Stimulated activated CD4-positive, alpha-beta T cell treated with anti-CD3 and anti-CD28 coated beads, Interleukin-12 subunit alpha, Interleukin-12 subunit beta, amount 100 ng/mL, for 48 hours (primary cell): Measurements from ENCODE around the gene LFNG.
A peak's percentile ranks its signal among the peaks of the same experiment; 100 is the strongest.
"Not testable (repeated sequence)": the region's sequence is repeated elsewhere in the genome, so short reads cannot be mapped to it uniquely, and the experiment has no call there.

Experiments
- DNase-seq, 3 donors: peaks; one replicate each; pipeline ENCODE4 v3.0.0-alpha.2; 2020; ENCODE audit warnings: low read depth in 2 of 3, low spot score in 1 of 3

LFNG gene

DNA sequence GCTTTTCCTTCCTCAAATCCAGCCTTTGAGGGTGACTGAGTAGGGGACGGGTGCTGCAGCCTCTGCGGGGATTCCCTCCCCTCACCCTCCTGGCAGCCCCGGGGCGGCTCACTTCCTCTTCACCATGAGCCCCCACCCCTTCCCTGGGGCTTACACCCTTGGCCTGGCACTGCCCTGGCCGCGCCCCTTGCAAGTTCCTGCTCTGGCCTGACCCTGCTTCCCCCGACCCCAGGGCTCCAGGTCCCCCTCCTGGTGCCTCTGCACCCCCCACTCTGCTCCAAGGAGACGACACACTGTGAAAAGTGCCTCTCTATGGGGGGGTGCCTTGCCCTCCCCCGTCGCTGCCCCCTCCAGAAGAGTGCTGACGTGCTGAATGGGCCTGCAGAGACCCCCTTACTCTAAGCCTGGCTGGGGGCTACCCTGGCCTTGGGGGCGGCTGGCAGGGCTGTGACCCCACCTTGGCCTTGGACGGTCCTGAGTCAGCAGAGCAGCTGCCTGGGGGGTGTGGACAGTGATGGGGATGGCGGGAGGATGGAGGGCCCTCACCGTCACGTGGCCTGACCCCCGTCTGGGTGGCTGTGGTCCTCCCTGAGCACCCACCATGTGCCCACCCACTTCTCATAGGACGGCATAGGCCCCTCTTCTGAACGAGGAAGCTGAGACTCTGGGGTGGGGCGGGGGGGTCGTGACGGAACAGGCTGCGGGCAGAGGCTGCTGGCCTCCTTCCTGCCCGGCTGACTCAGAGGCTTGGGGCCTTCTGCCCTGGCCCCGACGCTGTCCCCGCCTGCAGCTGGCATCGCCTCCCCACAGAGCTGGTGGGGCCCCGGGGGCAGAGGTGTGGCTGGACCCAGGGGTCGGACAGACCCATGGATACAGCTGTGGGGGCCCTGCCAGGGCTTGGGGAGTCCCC lies 9.8 kb downstream of the LFNG start:
- DNase-seq: no peak

DNA sequence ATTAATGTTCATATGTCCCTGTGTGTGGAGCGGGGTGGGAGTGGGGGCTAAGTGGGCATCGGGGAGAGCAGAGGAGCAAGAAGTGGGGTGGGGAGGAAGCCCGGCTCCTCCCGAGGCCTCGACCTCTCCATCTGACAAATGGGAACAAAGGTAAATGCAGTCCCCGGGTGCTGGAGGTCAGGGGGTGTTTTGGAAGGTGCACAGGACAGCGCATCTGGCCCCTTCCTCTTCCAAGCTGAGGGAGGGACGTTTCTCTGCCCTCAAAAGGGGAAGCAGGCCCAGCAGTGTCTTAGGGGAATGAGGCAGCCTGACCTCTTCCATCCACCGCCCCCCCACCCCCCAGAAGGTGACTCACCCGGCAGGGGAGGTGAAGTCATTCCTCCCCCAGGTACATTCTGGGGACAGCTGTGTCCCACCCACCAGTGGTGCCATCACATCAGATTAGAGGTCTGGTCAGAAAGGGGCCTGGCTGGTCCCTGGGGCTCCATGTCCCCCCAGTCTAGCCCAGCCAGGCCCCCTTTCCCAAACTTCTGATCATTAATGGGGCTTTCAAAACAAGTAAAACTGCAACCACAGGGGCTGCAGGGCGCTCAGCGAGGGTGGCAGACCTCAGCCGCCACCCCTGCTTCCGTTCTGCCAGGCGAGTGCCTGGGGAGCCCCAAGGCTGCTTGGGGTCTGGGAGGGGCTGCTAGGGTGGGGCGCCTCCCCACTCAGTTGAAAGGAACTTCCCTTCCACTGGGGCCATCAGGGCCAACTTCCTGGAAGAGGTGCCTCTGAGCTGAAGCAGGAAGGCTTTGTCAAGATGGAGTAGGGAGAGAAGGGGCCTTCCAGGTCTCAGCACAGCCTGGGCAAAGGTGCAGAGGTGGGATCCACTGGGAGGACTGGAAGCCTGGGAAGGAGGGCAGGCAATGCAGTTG lies 10.8 kb downstream of the LFNG start:
- DNase-seq: peak in 2 of 3 donors; percentile 49 to 54

DNA sequence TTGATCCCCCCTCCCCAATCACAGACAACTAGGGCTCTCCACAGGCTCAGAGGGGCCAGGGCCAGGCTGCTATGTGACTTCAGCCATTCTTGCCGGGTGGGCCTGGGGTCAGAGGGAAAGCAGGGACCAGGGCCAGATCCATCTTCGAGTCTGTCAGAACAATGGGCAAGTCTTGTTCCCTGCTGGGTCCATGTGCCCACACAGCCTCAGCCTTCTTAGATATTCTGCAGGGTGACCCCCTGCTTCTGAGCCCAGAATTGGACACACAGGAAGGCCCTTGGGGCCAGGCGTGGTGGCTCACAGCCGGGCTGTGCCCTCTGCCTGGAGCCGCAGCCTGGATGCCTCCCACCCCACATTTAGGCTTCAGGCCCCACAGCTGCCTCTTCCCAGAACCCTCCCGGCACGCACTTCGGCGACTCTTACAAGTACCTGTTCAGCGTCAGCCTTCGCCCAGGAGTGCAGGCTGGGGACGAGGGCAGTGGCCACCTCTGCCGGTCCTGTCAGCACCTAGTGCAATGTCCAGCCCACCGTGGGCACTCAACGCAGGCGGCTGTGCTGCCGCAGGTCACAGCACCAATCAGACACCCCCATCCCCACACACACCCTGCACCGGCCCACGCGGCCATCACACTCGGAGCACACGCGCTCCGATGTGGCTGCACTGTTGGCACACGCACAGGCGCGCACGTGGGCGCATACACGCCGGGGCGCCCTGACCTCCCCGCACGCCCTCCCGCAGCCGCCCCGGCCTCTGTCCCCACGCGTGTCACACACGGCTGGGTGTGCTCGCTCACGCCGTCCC lies 11.6 kb downstream of the LFNG start:
- not testable (repeated sequence) for DNase-seq

DNA sequence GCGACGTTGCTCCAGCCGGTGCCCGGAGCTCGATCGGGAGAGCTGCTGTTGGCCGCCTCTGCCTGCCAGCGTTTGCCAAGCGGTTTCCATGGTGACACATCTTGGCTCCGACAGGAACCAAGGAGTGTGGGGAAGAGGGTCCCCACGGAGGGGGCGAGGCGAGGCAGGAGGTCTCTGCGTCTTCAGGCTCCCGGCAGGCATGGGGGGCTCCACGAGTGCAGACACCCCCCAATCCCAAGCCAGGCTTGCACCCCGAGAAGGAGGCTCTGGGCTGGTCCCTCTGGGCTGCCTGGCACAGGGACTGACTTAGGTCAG lies 12.2 kb downstream of the LFNG start:
- DNase-seq: not testable (repeated sequence)

DNA sequence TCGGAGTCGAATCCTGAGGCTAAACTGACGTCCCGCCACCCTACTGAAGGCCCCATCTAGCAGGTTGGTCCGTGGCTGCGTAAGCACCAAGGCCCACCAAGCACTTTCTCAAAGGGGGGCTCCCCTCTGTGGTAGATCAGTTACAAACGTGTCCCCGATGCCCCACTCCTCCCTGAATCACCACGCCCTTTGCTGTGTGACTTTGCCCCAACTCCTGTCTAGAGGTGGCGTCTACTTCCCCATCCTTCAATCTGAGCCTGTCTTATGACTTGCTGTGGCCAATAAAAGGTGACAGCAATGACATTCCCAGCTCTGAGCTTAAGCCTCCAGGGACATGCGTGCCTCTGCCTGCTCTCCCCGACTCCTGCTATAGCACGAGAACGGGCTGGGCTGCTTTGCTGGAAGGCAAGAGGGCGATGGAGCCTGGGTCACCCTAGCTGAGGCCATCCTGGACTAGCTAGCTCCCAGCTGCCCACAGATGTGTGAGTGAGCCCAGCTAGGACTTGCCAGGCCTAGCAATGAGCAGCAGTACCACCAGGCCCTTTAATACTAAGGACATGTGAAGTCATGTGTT lies 12.7 kb downstream of the LFNG start:
- not testable (repeated sequence) for DNase-seq

DNA sequence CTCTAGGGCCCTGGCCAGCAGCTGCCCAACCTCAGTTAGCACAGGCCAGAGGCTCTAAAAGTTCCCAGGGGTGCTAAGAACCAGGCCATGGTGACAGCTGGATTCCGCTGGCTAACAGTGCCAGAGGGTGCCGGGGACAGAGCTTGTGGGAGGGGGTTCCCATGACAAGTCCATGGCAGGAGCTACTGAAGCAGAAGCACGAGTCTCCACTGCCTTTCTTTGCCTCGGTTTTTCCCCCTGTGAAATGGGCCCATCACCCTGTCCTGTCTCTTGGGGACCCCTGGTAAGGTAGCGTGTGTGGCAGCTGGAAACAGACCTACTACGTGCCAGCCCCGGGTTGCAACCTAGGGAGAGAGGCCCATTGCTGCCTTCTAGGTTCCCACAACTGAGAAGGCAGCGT lies 13.2 kb downstream of the LFNG start:
- not testable (repeated sequence) for DNase-seq

DNA sequence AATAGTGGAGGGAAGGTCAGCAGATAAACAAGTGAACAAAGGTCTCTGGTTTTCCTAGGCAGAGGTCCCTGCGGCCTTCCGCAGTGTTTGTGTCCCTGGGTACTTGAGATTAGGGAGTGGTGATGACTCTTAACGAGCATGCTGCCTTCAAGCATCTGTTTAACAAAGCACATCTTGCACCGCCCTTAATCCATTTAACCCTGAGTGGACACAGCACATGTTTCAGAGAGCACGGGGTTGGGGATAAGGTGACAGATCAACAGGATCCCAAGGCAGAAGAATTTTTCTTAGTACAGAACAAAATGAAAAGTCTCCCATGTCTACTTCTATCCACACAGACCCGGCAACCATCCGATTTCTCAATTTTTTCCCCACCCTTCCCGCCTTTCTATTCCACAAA lies 14.0 kb downstream of the LFNG start:
- not testable (repeated sequence) for DNase-seq

DNA sequence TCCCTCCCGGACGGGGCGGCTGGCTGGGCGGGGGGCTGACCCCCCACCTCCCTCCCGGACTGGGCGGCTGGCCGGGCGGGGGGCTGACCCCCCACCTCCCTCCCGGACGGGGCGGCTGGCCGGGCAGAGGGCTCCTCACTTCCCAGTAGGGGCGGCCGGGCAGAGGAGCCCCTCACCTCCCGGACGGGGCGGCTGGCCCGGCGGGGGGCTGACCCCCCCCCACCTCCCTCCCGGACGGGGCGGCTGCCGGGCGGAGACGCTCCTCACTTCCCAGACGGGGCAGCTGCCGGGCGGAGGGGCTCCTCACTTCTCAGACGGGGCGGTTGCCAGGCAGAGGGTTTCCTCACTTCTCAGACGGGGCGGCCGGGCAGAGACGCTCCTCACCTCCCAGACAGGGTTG lies 14.6 kb downstream of the LFNG start:
- DNase-seq: not testable (repeated sequence)

DNA sequence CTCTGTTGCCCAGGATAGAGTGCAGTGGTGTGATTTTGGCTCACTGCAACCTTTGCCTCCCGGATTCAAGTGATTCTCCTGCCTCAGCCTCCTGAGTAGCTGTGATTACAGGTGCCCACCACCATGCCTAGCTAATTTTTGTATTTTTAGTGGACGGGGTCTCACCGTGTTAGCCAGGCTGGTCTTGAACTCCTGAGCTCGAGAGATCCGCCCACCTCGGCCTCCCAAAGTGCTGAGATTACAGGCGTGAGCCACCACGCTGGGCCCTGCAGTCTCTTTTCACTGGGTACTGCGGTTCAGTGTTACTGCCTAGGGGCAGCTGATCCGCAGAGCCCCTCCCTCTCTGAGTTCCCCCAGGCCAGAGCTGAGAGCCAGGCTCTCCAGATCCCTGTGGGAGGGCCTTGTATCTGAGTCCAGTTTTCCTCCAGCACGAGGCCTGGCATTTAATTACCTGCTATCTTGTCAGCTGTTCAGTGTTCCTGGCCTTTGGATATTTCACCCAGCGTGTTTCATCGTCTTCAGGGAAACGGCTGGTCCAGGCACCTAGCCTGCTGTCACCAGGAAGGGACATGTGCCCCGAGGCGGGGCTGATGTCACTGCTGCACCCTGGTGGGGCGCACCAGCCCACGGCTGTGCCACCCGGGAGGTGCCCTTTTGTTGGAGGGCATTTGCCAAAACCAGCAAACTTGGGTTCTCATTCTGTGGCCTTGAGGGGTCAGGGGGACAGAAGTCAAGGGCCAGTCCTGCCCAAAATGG lies 16.5 kb downstream of the LFNG start:
- DNase-seq: not testable (repeated sequence)

DNA sequence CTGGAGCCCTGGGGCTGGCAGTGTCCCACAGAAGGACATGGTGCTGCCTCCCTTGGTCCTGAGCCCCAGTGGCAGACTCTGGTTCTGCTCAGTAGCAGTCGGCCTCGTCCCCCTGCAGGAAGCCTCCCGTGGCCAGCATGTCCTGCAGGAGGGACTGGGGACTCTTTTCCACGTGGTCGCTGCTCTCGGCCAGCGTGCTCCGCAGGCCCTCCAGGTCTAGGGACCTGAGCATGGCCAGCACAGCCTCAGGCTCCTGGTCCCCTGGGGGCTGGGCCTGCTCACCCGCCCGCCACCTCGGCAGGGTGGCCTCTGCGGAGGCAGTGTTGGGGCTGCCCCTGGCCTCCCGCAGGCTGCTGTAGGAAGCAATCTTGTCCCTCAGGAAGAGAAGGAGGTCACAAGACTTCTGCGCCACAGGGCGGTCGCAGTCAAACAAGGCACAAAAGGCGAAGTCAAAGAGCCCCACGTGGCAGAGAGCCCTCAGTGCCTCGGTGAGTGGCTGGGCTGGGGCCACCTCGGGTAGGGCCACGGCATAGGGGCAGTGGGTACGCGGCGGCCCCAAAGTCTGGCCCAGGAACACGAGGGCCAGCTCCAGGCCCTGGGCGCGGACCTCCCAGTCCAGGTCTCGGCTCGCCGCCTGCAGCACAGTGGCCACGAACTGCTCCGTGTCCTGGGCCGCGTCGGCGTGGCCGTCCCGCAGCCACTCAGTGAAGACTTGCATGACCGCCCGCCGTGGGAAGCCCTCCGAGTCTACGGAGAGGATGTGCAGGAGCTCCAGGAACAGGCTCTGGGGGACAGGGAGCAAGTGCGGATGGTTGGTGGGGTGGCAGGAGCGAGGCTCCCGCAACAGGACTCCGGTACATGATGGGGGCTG lies 18.6 kb downstream of the LFNG start:
- no peak for DNase-seq

DNA sequence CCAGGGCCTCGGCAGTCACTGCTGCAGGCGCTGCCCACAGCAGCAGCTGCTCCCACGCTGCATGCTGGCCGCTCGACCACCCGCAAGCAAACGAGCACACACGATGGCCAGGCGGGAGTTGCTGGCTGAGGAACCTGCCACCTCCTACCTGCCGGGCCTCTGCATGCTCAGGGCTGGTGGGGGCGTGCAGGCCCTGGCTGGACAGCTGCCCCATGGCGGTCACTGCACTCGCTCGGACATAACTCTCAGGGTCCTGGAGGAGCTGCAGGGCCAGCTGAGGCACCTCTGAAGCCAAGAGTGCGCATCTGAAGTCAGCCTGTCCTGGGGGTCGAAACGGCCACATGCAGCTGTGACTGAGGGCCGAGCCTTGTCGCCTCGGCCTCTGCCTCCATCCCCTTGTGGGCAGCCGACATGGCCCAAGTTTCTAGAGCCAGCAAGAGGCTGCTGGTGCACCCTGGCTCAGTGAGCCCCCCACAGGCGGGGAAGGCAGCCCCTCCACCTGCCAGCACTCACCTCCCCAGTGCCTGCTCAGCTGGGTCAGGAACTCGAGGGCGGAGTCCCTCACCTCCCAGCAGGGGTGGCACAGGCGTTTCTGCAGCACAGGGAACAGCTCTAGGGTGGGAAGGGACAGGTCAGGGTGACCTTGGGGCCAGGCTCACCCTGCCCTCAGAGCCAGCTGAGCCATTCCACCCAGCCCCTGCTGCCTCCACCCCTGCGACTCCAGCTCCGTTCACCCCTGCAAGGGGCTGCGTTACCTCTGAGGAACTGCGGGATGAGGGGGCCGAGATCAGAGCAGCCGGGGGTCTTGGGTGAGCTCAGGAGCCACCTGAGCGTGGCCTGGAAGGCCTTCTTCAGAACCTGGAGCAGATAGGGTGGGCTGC lies 19.7 kb downstream of the LFNG start:
- no peak for DNase-seq

DNA sequence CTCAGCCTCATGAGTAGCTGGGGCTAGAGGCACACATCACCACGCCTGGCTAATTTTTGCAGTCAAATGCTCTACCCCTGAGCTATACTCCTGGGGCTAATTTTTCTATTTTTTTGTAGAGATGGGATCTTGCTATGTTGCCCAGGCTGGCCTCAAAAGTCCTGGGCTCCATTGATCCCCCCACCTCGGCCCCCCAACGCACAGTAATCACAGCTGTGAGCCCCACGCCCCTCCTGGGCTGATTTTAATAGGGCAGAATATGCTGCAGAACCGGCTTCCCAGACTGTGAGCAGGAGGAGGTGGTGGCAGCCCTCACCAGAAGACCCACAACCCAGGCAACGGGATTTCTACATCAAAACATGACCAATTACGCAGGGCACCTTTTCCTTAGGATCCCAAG lies 20.6 kb downstream of the LFNG start:
- no peak for DNase-seq

DNA sequence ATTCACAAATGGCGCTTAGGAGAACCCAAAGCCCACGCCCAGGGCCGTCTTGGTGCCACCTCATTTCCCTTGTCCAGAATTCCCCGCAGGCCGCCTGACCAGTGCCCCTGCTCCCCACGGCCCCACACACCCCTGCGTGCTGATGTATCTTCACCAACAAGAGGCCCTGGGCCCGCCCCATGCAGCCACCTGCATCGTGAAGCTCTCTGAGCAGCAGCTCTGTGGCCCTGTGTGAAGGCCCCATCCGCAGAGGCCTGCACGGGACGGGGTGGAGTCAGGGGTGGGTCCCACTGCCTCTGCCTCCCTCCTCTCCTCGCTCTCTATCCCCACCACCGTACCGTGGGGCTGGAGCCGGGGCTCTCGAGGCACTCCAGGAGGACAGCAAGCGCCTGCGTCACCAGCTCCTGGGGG lies 21.1 kb downstream of the LFNG start:
- DNase-seq: no peak

DNA sequence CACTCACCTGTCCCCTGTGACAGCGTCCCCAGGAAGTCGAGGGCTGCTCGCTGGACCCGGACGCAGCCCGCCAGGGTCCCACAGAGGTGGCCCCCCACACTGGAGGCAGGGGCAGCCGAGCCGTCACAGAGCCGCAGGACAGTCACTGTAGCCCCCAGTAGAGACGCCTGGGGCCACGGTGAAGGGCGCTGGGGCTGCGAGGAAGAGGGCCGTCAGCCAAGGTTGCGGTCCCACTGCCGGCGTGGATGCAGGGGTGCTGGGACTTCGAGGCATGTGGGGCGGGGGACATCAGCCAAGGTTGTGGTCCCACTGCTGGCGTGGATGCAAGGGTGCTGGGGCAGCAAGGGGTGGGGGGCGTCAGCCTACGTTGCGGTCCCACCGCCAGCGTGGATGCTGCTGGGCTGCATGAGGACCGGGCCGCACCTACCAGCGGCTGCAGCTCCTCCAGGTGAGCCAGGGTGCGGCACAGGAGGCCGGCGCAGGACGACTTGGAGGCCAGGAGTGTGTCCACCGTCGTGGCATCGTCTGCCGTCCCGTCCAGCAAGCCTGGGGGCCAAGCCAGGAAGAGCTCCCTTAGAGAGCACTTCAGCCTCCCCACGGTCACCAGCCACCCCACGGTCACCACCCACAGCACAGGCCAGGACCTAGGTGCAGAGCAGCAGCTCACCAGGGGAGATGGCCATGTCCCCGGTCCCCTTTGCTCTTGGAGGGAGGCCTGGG lies 21.9 kb downstream of the LFNG start:
- no peak for DNase-seq

DNA sequence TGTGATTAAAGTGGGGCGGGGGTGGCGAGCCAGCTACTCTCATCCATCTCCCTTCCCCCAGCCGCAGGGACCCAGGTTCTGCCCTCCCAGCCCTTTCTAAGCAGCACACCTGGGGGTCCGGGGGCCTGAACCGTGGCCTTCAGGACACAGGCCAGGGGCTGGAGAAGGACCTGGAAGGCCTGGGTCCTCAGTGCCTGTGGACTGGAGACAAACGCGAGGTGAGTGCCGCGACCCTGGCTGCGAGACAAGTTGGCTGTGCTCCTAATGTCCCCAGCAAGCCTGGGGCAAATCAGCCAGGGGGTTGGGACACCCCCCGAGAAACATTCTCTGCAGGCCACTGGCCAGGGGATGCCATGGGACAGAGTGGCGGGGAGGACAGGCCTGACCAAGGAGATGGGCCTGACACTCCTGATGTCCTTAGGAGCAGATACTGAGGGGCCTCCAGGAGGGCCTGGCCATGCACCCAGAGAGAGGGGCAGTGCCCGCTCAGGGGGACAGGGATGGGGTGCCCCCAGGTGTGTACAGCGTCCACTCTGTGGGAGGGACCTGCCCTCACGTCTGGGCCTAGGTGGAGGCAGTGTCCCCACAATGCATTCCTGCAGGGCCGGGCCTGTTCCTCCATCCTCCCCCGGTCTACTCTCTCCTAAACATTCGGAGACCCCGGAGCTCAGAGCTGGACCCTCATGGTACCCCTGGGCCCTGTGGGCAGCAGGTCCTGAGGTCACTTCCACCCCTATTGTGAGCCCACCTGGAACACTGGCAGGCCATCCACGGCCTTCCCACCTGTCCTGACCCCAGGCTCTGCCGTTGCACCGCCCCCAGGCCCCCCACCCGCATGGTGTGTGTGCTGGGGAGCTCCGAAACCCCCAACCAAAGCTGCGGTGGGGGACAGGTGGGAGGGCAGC lies 22.7 kb downstream of the LFNG start:
- no peak for DNase-seq
